Measurements from ENCODE around the gene EML1.

The EML1 gene

DNA sequence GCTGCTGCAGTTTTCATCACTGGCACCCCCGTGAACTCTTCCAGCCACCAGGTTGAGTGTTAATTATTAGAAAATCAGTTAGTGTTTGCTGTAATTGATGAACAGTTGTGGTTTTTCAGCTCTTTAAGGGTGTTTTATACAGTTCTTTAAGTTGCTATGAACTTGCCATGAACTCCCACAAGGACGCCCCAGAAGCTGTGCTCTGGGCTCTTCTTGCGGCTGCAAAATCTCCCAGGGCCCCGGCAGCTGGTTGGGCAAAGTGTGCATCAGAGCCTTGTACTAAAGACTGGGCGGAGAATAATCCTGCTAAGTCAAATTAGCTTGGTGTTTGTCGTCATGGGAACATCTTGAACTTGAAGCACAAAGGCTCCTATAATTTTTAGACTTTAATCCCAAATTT, 82.2 kb downstream of the EML1 start:
- DNase-seq, result no peak

DNA sequence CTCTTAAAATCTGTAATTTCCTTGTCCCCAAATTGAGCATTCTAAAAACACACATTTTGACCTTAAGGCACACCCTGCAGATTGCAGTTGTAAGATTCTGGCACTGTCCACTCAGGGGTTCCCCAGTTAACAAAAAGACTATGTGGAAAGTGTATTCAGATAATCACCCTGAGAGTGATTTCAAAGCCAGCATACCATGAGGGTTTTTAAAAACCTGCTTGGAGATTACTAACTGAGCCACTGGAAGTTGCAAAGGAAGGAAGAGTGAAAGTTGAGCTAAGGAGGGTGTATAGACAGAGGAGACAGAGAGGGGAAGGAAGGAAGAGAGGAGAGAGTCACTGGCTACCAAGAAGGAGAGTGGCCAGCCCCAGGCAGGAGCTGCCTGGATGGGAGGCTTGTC, 82.6 kb downstream of the EML1 start:
- no peak for DNase-seq

DNA sequence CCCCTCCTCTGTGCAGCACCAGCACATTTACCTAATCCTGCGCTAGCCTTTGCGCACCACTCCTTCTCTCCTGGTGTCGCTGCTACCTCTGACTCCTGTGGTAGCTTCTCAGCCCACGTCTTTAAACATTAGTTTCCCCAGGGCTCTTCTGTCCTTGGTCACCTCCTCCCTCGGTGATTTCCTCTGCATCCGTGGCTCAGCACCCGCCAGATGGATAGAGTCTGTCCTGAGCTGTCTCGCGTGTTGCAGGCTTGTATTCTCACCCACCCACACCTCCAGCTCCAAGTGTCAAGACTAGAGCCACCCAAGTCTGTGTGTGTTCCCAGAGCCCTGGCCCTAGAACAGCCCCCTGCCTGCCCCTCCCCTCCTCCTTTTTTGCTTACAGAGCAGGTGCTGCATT, 83.2 kb downstream of the EML1 start:
- no peak for DNase-seq

DNA sequence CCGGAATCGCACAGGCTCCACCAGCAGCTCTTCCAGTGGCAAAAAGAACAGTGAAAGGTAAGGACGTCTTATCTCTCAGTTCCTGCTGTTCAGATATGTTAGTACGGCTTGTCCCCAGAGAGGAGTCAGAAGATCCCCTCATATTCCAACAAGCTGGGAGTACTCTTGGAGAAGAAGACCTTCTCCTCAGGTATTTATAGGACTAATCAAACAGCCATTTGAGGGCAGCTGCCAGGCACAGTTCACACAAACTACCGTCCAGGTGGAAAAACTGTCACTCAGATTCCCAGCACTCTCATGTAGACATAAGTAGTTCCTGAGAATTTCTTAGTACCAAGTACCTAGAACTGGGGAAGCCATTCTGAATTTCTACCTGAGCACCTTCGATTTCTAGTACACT, 85.3 kb downstream of the EML1 start:
- no peak for DNase-seq

DNA sequence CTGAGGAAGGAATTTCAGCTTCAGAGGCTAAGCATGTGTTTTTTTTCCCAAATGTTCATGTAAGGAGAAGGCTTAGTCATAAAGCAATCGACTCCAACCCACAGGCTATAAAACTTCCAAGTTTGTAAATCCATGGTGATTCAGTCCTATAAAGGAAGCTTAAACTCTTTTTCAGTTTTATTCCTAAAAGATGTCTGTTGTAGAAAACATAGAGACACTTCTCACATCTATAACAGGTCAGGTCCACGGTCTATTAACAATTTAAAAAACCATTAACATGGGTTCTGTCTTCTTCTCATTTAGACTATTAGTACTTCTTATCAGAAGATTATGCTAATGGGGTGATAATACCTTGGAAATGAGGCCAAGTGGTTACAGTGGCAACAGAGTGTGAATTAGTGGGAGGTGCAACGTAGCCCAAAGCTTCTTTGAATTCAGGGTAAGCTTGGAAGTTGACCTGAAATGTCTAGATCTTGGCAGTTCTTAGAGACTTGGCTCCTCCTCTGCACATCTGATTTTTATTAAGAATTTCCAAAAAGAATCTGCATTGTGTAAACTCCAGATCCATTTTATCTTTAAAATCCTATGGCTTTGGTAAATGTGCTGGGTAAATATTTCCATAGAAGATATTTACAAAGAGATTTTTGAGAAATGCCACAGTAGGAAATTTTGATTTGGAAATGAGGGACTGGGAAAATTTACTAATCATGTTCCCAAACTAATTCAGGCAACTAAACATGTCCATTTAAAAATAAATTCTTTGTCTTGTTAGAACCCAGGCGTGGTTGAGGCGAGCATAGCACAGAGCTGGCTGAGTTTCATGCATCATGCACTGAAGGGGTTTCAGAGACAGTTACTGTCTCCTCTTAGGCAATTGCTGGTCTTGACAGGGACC, 86.4 kb downstream of the EML1 start:
- no peak for DNase-seq

DNA sequence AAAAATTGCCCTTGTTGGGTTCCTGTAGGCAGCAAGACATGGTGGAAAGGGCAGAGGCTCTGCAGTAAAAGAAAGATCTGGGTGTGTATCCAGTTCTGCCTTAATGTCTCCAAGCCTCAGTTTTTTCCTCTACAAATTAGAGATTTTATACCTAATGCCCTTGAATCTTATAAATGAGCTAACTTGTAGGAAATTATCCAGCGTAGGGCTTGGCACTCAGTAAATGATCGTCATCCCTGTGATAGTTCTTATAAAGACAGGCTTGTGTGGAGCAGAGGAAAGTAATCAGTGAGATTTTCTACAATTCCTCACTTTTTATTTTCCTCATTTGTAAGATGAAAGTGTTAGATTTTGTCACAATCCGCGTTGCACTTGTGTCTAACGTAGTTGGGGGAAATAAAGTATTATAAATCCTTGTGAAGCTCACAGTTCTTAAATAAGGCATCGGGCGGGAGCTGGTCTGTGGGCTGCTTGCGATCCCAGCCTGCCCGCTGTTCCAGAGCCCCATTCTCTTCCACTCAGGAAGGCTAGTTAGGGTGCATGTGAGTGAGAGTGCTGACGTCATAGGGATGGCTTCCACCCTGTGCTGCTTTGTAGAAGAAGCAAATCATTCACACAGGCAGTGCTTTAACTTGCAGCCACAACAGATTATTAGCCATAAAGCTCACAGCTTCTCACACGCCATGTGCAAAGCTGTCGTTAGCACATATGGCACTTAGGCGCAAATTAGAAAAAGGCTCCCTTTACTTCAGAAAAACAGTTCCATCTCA, 87.6 kb downstream of the EML1 start:
- no peak for DNase-seq

DNA sequence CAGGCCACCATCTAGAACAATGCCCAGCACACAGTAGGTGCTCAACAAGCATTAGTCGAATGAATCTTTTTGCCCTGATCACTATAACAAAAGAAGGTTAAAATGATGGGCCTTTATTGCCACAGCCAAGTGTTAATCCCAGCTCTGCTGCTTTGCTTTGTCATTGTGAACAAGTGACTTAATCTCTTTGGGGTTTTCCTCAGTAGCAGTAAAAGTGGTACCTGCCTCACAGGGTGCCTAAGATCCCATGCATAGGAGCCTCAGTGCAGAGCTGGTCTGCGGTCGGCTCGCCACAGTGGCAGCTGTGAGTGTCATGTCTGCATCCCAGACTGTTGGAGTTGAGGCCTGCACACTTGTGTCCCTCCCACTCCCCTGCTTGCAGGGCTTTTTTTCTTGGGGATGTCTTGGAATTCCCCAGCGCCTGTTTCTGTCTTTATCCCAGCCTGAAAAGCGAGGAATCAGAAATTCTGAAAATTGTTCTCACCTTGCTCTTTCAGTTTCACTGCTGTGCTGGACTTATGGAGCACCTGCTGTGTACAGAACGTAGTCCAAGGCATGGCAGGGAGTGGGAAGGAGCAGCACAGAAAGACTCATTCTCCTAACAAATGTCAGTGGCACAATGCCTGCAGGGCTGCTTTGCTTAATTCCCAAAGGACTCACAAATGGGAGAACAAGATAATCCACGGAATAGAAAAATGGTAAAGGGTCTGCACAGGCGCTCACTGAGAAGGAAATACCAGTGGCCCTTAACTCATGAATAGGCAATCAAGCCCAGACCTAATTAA, 90.8 kb downstream of the EML1 start:
- DNase-seq, result no peak

DNA sequence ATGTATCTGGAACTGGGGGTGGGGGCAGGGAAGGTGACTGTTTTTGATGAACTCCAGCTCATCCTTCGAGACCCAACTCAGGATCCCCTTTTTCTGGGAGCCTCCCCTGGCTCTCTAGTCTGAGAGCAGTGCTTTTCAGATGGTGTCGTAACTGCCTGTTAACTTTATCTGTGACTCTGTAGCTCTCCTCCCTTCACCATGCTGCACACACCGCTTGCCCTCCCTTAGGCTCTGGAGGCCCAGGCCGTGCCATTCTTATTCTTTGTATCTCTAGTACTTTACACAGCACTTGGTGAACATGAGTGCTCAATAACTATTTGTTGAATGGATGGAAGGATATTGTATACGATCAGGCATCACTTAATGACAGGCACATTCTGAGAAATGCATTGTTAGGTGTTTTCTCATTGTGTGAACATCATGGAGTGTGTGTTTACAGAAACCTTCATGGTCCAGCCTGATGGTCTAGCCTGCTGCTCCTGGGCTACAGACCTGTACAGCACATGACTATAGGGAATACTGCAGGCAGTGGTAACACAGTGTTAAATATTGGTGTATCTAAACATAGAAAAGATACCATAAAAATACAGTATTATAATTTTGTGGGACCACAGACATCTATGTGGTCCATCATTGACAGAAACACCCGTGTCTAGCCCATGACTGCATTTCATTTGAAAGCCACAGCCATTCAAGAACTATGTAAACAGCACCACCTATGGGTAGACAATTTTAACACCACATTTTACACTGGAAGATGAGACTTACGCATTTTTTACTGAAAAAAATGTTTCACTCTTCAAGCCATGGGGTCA, 91.8 kb downstream of the EML1 start:
- no peak for DNase-seq

DNA sequence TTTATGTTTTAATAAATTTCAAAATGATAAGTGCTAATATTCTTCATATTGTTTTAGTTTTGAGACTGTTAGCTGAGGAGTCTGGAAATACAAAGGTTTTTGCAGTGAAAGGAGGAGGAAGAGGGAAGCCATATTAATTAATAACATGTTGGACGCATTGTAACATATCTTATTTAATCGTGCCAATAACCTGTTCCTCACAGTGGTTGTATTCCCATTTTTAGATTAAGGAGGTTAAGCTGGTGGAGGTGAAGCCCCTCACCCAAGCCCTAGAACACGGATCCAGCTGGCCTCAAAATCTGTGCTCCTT, 92.4 kb downstream of the EML1 start:
- no peak for DNase-seq

DNA sequence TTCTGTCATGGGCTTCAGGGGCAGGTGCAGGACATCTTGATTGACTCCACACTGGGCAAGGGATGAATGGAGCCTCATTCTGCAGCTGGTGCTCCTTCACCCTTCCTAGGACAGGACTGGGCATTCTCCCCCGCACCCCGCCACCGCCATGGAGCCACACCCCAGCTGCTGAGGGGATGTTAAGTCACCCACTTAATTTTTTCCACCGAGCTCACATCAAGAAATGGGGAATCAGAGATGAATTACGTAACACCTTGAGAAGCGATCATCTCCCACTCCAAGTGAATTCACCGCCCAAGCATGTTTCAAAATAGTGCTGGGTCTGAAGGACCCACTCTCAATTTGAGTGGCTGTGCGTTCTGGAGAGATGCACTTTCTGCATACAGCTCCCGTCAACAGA, 94.2 kb downstream of the EML1 start:
- no peak for DNase-seq

DNA sequence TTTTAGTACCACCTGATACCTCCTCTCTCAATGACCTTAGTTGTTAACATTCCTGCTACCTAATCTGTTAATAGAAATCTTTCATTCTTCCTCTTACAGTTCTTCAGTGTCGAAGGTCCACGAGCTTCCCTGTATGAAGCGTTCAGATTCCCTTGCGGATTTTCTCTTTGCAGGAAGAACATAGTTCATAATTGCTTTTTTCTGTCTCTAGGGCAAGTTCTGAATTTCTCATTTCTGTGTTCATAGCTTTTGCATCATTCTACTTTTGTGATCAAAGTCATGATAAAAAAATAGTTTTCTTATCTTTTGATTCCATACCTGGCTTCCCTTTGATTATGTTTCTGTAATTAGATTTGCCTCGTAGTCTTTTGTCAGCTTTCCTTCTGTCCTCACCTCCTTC, 94.9 kb downstream of the EML1 start:
- no peak for DNase-seq

DNA sequence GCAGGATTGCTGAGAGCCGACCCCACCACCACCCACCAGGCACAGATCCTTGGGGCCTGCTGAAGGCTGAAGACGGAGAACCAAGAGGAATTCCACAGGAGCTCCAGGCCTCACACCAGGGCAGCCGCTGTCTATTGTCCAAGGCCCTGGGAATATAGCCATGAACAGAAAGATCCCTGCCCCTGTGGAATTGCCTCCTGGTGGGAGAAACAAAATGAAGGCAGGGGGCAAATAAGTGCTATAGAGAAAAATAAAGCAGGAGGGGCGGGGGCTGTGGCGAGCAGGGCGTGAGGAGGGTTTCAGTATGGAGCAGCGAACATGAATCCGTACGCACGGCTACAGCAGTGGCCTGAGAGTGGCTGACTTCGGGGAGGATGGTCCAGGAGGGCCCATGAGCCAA, 96.1 kb downstream of the EML1 start:
- DNase-seq, result no peak

DNA sequence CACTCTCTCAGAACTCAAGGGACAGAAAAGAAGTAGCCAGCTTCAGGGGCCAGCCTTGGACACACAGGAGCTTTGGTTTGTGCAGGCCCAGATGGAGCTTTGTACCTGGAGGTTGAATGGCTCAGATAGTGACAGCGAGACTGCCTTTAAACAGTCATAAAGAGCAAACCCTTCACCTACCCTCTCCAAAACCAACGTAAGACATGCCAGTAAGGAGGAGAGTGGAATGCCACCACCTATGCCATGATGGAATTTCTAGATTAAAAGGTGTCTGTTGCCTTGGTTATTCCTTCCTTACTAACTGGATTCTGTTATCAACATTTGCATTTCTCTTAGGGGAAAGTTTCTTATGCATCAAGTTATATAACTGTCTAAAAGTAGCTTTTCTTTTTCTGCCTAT, 98.1 kb downstream of the EML1 start:
- DNase-seq, result no peak

DNA sequence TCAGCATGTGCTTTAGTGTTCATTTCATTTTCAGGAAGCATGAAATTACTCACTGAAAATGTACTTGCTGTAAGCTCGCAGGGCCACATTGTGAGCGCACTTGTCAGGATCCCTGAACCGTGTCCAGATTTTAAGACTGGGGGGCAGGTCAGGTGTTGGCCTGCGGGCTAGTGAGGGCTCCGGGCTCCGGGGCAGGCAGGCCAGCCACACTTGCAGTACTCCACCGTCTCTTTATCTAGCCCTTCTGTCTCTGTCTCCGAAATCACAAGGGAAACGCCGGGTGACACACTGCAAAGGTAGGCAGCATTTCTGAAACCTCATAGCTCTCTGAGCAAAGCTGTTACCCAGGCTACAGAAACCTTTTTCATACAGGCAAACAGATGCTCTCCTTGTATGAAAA, 98.7 kb downstream of the EML1 start:
- no peak for DNase-seq

DNA sequence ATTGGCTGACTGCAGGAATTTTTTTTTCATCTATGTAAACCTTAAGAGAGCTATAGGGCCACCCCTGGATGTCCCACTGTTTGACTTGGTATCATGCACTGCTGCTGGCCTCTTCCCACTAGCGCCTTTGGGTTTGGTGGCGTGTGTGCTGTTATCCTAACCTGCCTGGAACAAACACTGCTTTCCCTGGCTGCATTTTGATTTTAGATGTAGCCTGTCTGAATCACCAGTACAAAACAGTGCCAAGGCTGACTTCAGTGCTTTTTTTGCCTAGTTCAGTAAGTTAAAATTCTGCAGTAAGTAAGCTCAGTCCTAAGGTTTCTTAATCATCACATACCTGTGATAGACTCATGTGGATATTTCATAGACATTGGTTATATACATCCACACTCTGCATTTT, 99.2 kb downstream of the EML1 start:
- DNase-seq, result no peak

DNA sequence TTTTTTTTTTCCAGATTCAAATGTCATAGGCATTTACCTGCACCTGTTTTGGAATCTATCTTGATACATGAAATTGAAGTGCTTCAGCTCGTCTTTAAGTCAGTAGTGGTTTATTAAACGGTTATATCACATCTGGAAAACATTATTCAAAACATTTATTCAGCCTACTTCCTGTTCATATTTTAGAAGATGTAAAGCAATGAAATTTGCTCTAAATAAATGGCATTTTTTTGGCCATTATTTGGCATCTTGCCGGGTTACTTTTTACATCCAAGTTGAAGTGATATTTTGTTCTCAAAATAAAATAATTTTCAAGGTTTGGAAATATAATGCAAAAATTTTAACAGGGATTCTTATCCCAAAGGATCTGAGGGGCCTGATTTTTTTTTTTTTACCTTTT, 103.1 kb downstream of the EML1 start:
- DNase-seq, result no peak

DNA sequence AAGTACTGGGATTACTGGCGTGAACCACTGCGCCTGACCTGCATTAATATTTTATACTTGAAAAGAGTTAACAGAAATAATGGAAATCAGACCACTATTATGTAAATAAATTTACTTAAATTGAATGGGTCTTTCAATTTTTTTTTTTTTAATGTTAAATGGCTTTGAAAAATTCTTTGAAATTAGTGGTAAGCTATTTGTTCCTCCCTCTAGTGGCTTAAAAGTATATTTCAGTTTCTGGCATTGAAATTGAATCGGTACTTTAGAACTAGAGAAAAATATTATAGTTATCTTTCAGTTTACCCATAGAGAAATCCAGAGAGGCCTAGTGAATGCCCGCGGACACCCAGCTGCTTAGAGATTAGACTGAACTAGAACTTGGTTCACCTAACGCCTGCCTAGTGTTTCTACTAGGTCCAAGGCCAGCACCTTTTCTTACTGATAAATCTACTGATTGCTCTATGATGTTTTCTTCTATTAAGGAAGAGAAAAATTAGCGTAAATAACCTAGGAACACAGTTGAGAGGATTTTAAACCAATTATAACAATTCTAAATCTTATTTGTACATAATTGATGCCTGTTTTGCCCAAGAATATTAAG, 106.5 kb downstream of the EML1 start:
- no peak for DNase-seq

DNA sequence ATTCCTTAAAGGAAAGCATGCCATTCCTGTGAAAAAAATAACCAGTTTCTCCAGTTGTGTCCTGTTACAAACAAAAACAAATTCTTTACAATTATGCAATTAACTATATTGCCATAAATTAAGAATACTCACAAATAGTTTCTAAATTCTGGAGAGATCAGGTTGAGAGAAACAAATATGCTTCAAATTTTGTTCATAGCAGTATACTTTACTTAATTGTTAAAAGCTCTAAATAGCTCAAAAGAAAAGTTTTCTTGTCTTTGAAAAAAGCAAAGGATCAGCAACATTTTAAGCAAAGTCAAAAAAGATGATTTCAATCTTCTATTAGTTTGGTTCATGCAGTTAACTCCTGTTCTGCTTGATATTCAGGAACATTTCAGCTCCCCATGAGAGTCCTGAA, 109.7 kb downstream of the EML1 start:
- no peak for DNase-seq

DNA sequence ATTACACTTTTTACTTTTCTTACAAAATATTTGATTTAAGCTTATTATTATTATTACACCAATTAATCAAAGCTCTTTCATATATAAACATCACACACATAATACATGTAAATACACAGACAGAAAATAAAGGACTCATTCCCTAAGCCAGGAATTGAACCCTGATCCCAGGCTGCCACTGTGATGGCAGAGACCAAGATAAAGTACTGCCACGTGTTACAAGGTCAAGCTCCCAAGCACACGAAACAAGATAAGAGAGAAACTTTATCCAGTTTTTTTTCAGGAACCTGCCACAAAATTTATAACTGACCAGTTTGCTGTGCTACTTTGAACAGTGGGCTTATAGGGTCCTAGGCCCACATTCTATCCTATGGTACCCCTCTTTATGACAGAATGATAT, 111.3 kb downstream of the EML1 start:
- no peak for DNase-seq

DNA sequence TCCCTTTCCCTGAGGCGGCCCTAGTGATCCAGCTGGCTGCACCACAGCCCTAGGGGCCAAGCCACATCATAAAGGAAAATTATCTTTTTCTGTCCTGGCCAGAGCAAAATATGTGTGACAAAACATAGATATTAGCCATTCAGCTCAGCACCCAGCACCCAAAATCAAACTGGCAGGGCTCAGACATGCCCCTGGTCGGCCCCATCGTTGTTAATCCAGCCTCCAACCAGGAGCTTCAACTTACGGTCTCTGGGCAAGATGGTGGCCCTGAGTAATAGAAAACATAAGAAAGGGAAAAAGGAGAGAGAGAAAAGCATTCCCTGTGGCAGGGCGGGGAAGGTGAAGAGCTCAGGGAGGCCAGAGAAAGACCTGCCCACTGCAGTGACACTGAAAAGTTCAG, 111.9 kb downstream of the EML1 start:
- DNase-seq, result no peak

DNA sequence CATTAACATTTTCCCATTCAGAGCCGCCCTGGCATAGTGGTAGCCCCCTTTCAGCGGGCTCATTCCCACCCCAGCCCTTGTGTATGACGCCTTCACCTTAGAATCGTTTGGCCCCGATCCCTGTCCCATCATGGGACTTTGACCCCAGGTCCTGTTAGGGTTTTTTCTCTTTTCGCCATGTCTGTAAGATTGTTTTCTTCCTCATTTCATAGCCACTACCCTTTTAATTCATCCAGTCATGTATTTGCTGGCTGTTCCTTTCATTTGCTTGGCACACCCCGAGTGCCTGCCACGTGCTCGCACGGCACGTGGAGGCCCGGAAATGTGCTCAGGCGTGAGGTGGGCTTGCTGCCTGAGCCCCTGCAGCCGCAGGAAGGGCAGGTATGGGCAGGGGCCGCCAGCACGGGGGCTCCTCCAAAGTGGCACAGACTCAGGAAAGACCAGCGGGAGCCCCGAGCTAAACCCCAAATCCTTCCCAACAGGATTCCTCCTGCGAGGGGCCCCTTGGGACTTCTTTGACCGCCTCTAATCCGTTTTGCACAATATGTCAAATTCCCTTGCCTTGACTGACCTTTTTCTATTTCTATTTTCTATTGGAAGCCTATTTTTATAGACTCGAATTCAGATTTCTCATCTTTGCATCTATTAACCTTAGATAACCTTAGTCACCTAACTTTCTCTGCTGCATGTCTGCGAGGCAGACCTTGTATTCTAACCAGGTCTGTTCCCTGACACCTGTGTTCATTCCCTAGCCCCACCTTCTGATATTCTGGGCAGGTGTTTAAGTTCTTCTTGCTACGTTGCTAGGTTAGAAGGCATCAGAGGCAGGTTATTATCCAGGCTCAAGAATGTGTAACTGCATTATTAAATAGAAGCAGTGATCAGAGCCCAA, 114.8 kb downstream of the EML1 start:
- no peak for DNase-seq
